H1 (cell line): ENCODE measurements around the gene SLX4IP. TPM values are rescaled to one million over a fixed set of nuclear protein-coding genes. Genes with fewer than 3 reads are reported as not detected.

Source experiments
- CTCF ChIA-PET: fragments of 300-600 bp; sonication (Branson Sonifier 250); formaldehyde crosslinking; loops from one replicate; lab custom pipeline; 2021; ENCODE audit not compliant: partially characterized antibody; lab: Charles Lee
- POLR2A ChIA-PET: fragments of 300-600 bp; sonication (Branson Sonifier 250); formaldehyde crosslinking; loops from one replicate; lab custom pipeline; 2021; ENCODE audit warnings: inconsistent platforms; ENCODE audit not compliant: partially characterized antibody; lab: Charles Lee
- DNase-seq, 2 experiments: peaks; one replicate each; pipeline versions ENCODE4 v3.0.0 to v3.0.0-alpha.2; 2010 to 2022; ENCODE audit warnings: low spot score in 2 of 2, low read depth in 1 of 2, mixed read lengths in 1 of 2
- FAIRE-seq: peaks from 2 replicates; lab custom pipeline; 2011; peaks lifted over from hg19 to GRCh38; lab: Jason Lieb, UNC
- H2AFZ ChIP-seq: 2 replicates; pipeline ENCODE4 v1.8.1; 2012; ENCODE audit warnings: low read length, inconsistent platforms
- H2AK5ac ChIP-seq: 2 replicates; pipeline ENCODE4 v1.6.1; 2013; ENCODE audit warnings: low read depth, low read length
- H2BK120ac ChIP-seq: replicated peaks from 2 replicates; pipeline ENCODE3; 2013; ENCODE audit warnings: low read depth, low read length, inconsistent platforms
- H2BK12ac ChIP-seq: 2 replicates; pipeline ENCODE4 v1.6.1; 2013; ENCODE audit warnings: low read depth, low read length
- H2BK15ac ChIP-seq: 2 replicates; pipeline ENCODE4 v1.6.1; 2013; ENCODE audit warnings: low read length
- H2BK20ac ChIP-seq: 2 replicates; pipeline ENCODE4 v1.6.1; 2013; ENCODE audit warnings: low read length
- H2BK5ac ChIP-seq: 2 replicates; pipeline ENCODE4 v1.6.1; 2013; ENCODE audit warnings: low read depth, low read length
- H3K14ac ChIP-seq: 2 replicates; pipeline ENCODE4 v1.6.1; 2013; ENCODE audit warnings: inconsistent platforms; ENCODE audit not compliant: insufficient read length
- H3K18ac ChIP-seq: 2 replicates; pipeline ENCODE4 v1.6.1; 2013; ENCODE audit warnings: low read length; ENCODE audit errors: extremely low read depth
- H3K23ac ChIP-seq: 2 replicates; pipeline ENCODE4 v1.6.1; 2013; ENCODE audit warnings: inconsistent platforms; ENCODE audit not compliant: insufficient read length
- H3K23me2 ChIP-seq: 2 replicates; pipeline ENCODE4 v1.6.1; 2013; ENCODE audit warnings: low read depth, low read length
- H3K27ac ChIP-seq: 2 replicates; pipeline ENCODE4 v1.6.1; 2011; ENCODE audit warnings: low read depth, low read length, inconsistent platforms
- H3K27me3 ChIP-seq, 4 experiments: replicated peaks in 1 of 4; 1 replicate in 1 of 4; 2 replicates in 3 of 4; pipeline versions ENCODE4 v1.6.1 to v1.8.1; 2011 to 2013; ENCODE audit warnings: low read length in 3 of 4, mild to moderate bottlenecking in 3 of 4, inconsistent platforms in 2 of 4, mixed read lengths in 2 of 4, moderate library complexity in 1 of 4; ENCODE audit not compliant: control insufficient read depth in 3 of 4, insufficient read depth in 3 of 4; ENCODE audit errors: extremely low read depth in 1 of 4
- H3K36me3 ChIP-seq, 4 experiments: 2 replicates each; pipeline versions ENCODE4 v1.6.1 to v1.8.1; 2011 to 2013; ENCODE audit warnings: mild to moderate bottlenecking in 4 of 4, low read length in 3 of 4, moderate library complexity in 2 of 4, control low read depth in 1 of 4, inconsistent platforms in 1 of 4; ENCODE audit not compliant: insufficient read depth in 4 of 4, control insufficient read depth in 2 of 4
- H3K4ac ChIP-seq: replicated peaks from 2 replicates; pipeline ENCODE3; 2013; ENCODE audit warnings: low read length, low read depth, mixed read lengths, inconsistent platforms; ENCODE audit not compliant: insufficient read length
- H3K4me1 ChIP-seq, 4 experiments: replicated peaks in 1 of 4; 1 replicate in 1 of 4; 2 replicates in 3 of 4; pipeline versions ENCODE4 v1.6.1 to v1.8.1; 2011 to 2013; ENCODE audit warnings: low read length in 3 of 4, inconsistent platforms in 2 of 4, mixed read lengths in 1 of 4; ENCODE audit not compliant: insufficient read depth in 4 of 4, control insufficient read depth in 3 of 4
- H3K4me2 ChIP-seq, 2 experiments: 2 replicates each; pipeline versions ENCODE4 v1.6.1 to v1.8.1; 2011 to 2013; ENCODE audit warnings: low read depth in 2 of 2, low read length in 2 of 2, control low read depth in 1 of 2, inconsistent platforms in 1 of 2, mild to moderate bottlenecking in 1 of 2; ENCODE audit not compliant: insufficient read depth in 1 of 2
- H3K4me3 ChIP-seq, 4 experiments: fragments of 200-600, 300-600 bp in 1 of 4; sonication (generic), shearing (Covaris generic), sonication (Bioruptor Twin) in 1 of 4; 2 replicates each; pipeline versions ENCODE4 v1.5.1 to v1.8.1; 2011 to 2016; ENCODE audit warnings: low read length in 4 of 4, low read depth in 3 of 4, control low read depth in 2 of 4, inconsistent platforms in 2 of 4, mild to moderate bottlenecking in 2 of 4, mixed read lengths in 1 of 4, moderate library complexity in 1 of 4; ENCODE audit not compliant: insufficient read depth in 2 of 4; ENCODE audit errors: extremely low read depth in 1 of 4
- H3K56ac ChIP-seq: replicated peaks from 2 replicates; pipeline ENCODE3; 2013; ENCODE audit warnings: low read depth, mild to moderate bottlenecking, mixed read lengths, low read length, inconsistent platforms; ENCODE audit not compliant: insufficient read length
- H3K79me1 ChIP-seq: 2 replicates; pipeline ENCODE4 v1.6.1; 2013; ENCODE audit warnings: low read depth, low read length, control low read depth
- H3K79me2 ChIP-seq, 2 experiments: 2 replicates each; pipeline versions ENCODE4 v1.6.1 to v1.8.1; 2012 to 2013; ENCODE audit warnings: low read length in 2 of 2, mild to moderate bottlenecking in 2 of 2, inconsistent platforms in 1 of 2; ENCODE audit not compliant: insufficient read depth in 2 of 2, control insufficient read depth in 1 of 2
- H3K9ac ChIP-seq, 4 experiments: replicated peaks in 1 of 4; 1 replicate in 1 of 4; 2 replicates in 3 of 4; pipeline versions ENCODE4 v1.6.1 to v1.8.1; 2011 to 2013; ENCODE audit warnings: low read depth in 3 of 4, low read length in 3 of 4, control low read depth in 2 of 4, mild to moderate bottlenecking in 2 of 4, moderate library complexity in 2 of 4, inconsistent platforms in 1 of 4; ENCODE audit errors: extremely low read depth in 1 of 4
- H3K9me3 ChIP-seq, 2 experiments: 2 replicates each; pipeline versions ENCODE4 v1.6.1 to v1.8.1; 2012 to 2013; ENCODE audit warnings: mild to moderate bottlenecking in 2 of 2, moderate library complexity in 2 of 2, control low read depth in 1 of 2, inconsistent platforms in 1 of 2, low read depth in 1 of 2, low read length in 1 of 2, mixed read lengths in 1 of 2; ENCODE audit not compliant: insufficient read depth in 2 of 2
- H4K20me1 ChIP-seq, 2 experiments: replicated peaks in 1 of 2; 2 replicates each; pipeline versions ENCODE3 to v1.8.1; 2011 to 2013; ENCODE audit warnings: inconsistent platforms in 2 of 2, low read length in 2 of 2, mild to moderate bottlenecking in 1 of 2; ENCODE audit not compliant: insufficient read depth in 2 of 2, control insufficient read depth in 1 of 2
- H4K5ac ChIP-seq: 2 replicates; pipeline ENCODE4 v1.6.1; 2013; ENCODE audit warnings: low read length, low read depth, mixed read lengths, inconsistent platforms; ENCODE audit not compliant: insufficient read length
- H4K8ac ChIP-seq: 2 replicates; pipeline ENCODE4 v1.8.0; 2013; ENCODE audit warnings: mild to moderate bottlenecking, moderate library complexity, low read length, inconsistent platforms; ENCODE audit not compliant: insufficient read depth; ENCODE audit errors: extremely low read depth
- H4K91ac ChIP-seq: replicated peaks from 2 replicates; pipeline ENCODE3; 2013; ENCODE audit warnings: low read length, mixed read lengths, inconsistent platforms; ENCODE audit not compliant: insufficient read length
- CBX8 ChIP-seq: fragments of 300-800, 300-1000 bp; sonication (generic); IDR thresholded peaks from 2 replicates; pipeline ENCODE4 v1.7.1; 2016; ENCODE audit warnings: low read depth, low read length, borderline replicate concordance
- EGR1 ChIP-seq: IDR thresholded peaks from 2 replicates; pipeline ENCODE4 v1.6.1; 2011; ENCODE audit warnings: low read depth, low read length, borderline replicate concordance
- GABPA ChIP-seq: IDR thresholded peaks from 2 replicates; pipeline ENCODE4 v1.6.1; 2011; ENCODE audit warnings: mild to moderate bottlenecking, low read length, moderate library complexity, borderline replicate concordance; ENCODE audit not compliant: insufficient read depth
- SP2 ChIP-seq: IDR thresholded peaks from 2 replicates; pipeline ENCODE4 v1.6.1; 2012; ENCODE audit warnings: mild to moderate bottlenecking, low read length, inconsistent platforms
- TCF12 ChIP-seq: IDR thresholded peaks from 2 replicates; pipeline ENCODE4 v1.6.1; 2011; ENCODE audit warnings: low read depth, mild to moderate bottlenecking, low read length
- WGBS, 2 experiments: shearing (Covaris generic) in 1 of 2; methylation state at CpG; one replicate each; pipeline versions ENCODE4 v1.1.6 to v1.1.7; 2013 to 2015; ENCODE audit warnings: low lambda C conversion rate in 2 of 2, mixed read lengths in 2 of 2, inconsistent platforms in 1 of 2, low coverage in 1 of 2, missing lambda C conversion rate in 1 of 2; ENCODE audit not compliant: insufficient replicate concordance in 2 of 2, insufficient coverage in 1 of 2, insufficient read length in 1 of 2; ENCODE audit errors: extremely low coverage in 1 of 2, missing lambda C conversion rate in 1 of 2; 5-methylcytosine and 5-hydroxymethylcytosine counted together
- polyA plus RNA-seq, 7 experiments: library from polyadenylated mRNA; depleted of rRNA in 3 of 7; stranded (reverse) in 5 of 7; unstranded in 2 of 7; fragments of >200 nt in 5 of 7; fragments of 200-250 nt in 2 of 7; gene quantifications; 1 replicate in 5 of 7; 2 replicates in 1 of 7; 4 replicates in 1 of 7; pipeline versions ENCODE4 v1.2.1 to v1.2.3, GENCODE V29; 2011 to 2013; ENCODE audit warnings: missing spikeins in 2 of 7, mixed read lengths in 2 of 7
- total RNA-seq: library from RNA; stranded (reverse); fragmentation: NEBNext Ultra II Directional; extraction: Animal tissue kit (Norgen Biotek cat#: 25700); gene quantifications from 2 replicates; pipeline ENCODE4 v1.2.1, GENCODE V29; 2021

The SLX4IP gene
- total and polyA plus RNA-seq, 2 of the 8 experiments (the other 6 are each of a cell fraction or from before 2014, with no cell fraction given) = 2.4 to 8.7 TPM

DNA sequence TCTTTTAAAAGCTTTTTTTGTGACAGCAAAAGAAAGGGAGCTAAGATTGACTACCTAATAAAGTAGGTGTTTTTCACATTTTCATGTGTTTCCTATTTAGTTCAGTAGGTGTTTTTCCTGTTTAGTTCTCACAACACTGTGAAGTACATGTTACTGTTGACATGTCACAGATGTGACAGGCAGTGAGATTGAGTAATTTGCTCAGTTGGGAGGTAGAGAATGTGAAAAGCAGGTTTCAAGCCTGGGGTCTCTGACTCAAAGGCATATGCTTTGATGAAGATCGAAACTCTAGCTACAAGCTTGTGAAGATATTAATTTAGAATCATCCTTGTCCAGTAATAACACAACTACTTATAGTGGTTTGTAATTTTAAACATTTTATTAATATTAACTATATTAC lies 43.1 kb downstream of the SLX4IP start:
- Histone ChIP-seq H2BK120ac (no peak overlapping the region), H3K56ac (no peak overlapping the region), H4K20me1 (no peaks in the 10 kb centered on the region), H3K9ac (no peak overlapping the region), H3K79me2 (peaks cover 0 to 8% of the 10 kb centered on the region in 2 experiments; a peak in 2 of 4 replicates), H3K9me3 (no peaks in the 10 kb centered on the region), H3K27me3 (no peaks in the 10 kb centered on the region), H2BK15ac (no peak overlapping the region), H3K4me3 (no peak overlapping the region), H4K5ac (no peak overlapping the region), H4K8ac (no peak overlapping the region), H2AK5ac (no peak overlapping the region), H3K23ac (no peak overlapping the region), H3K4me1 (peaks cover 0 to 12% (median 3%) of the 10 kb centered on the region in 4 experiments; a peak in 4 of 7 replicates), H3K79me1 (no peaks in the 10 kb centered on the region), H3K23me2 (no peaks in the 10 kb centered on the region), H3K36me3 (no peaks in the 10 kb centered on the region), H4K91ac (no peak overlapping the region), H3K18ac (no peak overlapping the region), H3K4ac (no peak overlapping the region), H2BK12ac (no peak overlapping the region), H2AFZ (no peak overlapping the region), H3K4me2 (no peak overlapping the region), H2BK20ac (no peak overlapping the region), H3K14ac (no peak overlapping the region), H2BK5ac (no peak overlapping the region), H3K27ac (no peak overlapping the region)
- ChIA-PET POLR2A (no interaction called here), CTCF (interaction anchor here (0.7 to 4.2 kb wide), 16 partner anchors 8 to 161 kb away, joined by 3 to 17 read pairs (median 5); no protein-coding TSS in a partner anchor)
- no peak for FAIRE-seq
- DNase-seq = no peak
- WGBS, 2 experiments = 100% methylated on average over 1 of the region's 1 CpG; no CpG with 5 or more reads in 1 of the 2 experiments
- TF ChIP-seq SP2 (no peak), EGR1 (no peak), TCF12 (no peak), GABPA (no peak), CBX8 (no peak)
